GM19468 (cell line): ENCODE measurements around the gene KRTAP13-3.

ENCODE experiments used
- ATAC-seq: cut with Tn5 transposase; IDR thresholded peaks from one replicate; pipeline ENCODE4 v1.9.1; 2021; ENCODE audit warnings: mild to moderate bottlenecking, moderate library complexity, moderate number of reproducible peaks; ENCODE audit not compliant: unreplicated experiment; ENCODE audit errors: extremely low read depth

KRTAP13-3 gene

DNA sequence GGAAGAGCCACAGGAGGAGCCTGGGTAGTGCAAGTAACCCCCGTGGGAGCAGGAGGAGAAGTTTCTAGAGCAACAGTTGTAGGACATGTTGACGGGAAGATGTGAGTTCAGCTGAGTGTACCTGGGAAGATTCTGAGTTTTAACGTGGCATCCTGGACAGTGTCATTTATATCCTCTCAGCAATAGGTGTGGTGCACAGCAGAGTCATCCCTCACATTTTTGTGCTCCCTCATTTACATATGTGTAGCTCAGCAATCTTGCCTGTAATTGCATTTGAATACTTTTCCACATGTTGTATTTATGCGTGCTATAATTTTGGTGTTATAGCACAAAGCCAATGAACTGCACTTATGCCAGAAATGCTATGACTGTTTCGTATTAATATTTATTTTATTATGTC, at the start of gene KRTAP13-3:
KRTAP13-3 (minus strand) TSS at position 101 of the 400 bp plus-strand sequence; CDS start at position 87, 14 bp downstream.
- no peak for ATAC-seq

- ATAC-seq: no peak
Measured at GRCh38 chr21:30468900-30469714, 43.4 kb upstream of the KRTAP13-3 start.

DNA sequence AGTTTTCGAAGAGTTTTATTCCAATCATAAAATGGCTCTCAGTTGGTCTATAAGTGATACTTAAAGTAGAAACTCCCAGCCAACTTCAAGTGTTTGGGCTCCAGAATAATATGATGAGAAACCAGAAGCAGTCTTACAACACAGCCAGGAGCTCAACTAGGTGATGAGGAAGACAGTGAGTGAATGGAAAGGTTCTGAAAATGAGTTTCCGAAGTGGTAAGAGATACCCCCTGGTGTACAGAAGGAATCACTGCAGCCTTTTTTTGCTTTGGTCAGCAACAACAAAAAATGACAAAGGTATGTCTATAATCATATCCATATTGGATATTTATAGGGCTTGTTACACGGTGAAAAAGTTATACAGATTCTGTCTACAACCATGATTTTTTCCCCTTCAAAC, 38.0 kb upstream of the KRTAP13-3 start:
- no peak for ATAC-seq

- no peak for ATAC-seq
Measured at GRCh38 chr21:30448514-30448913, 22.8 kb upstream of the KRTAP13-3 start.

- no peak for ATAC-seq
Measured at GRCh38 chr21:30447056-30447455, 21.3 kb upstream of the KRTAP13-3 start.

GRCh38 chr21:30444204-30444603, 18.5 kb upstream of the KRTAP13-3 start:
- no peak for ATAC-seq

DNA sequence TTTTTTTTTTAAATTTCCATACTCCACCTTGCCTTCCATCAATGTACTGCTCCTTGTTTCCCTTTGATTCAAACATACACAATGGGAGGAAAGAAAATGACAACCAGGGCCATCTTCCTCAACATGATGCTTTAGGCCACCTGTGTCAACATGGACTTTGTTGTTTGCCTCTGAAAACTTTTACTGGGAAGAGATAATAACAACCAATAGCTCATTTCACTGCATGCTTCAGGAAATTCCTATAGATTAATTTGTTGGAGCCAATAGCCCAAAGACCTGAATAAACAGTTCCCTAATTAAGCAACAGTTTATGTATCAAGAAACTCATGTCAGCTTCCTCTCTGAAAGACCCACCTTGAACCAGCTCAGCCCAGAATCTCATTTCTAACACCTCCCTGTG, 17.5 kb upstream of the KRTAP13-3 start:
- no peak for ATAC-seq

DNA sequence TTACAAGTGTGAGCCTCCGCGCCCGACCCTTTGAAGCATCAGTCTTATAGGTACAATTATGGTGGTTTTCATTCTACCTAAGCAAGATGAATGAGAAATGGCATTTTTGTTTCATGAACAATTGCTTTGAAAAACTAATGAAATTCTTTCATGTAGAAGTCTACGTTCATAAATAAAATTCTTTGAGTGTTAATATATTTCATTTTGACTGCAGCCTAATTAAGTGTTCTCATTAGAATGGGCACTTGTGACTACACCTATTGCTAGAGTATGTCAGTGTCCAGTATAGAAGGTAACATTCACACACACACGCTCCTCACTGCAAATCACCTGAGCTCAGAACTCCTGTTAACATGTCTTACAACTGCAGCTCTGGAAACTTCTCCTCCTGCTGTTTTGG, 14.2 kb upstream of the KRTAP13-3 start, which contains the start of gene KRTAP15-1:
KRTAP15-1 (plus strand) TSS at position 301 of the 400 bp plus-strand sequence; CDS start at position 354, 53 bp downstream.
- ATAC-seq: no peak

DNA sequence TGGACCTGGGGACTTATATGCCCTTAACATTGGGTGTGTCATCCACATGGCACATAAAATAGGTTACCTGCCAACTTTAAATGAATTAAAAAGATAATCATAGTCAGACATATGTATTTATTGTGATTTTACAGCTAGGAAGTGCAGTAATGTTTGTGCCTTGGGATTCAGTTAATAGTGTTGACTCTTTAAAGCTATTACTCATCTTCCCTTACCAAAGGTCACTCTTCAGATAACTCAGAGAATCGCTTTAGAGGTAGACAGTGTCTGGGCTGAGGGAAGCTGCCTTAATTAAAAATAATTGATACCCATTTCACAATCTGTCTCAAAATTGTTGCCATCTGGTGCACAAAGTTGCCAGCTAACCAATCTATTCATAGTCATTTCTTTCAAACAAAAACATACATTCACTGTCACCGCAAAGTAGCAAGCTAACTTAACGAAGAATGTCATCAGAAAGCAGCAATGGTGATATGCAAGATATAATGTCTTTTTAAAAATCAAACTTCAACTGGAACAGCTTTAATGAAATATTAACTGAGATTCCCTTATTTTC, 11.4 kb upstream of the KRTAP13-3 start:
- no peak for ATAC-seq

DNA sequence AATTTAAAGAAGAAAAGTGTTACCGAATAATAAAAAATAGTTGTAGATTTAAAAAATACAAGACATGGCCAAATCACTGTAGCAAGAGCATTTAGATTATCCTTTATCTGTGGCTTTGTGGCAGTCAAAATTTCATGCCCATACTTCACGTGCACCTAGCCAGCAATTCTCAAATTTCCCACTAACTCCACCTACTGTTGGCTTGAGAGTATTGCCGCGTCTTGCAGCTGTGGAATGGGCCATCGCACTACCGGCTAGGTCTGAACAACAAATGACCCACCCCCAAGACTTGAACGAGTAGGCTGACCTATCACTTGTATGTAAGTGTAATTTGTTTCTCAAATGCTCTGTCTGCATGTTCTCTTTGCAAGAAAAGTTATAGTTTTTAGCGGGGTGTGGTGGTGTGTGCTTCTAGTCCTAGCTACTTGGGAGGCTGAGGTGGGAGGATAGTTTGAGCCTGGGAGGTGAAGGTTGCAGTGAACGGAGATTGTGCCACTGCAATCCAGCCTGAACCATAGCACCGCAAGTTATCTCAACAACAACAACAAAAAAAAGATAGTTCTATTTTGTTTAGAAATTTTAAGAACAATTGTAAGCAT, 8.4 kb upstream of the KRTAP13-3 start:
- no peak for ATAC-seq

GRCh38 chr21:30430170-30430655, 4.5 kb upstream of the KRTAP13-3 start, which contains the start of gene KRTAP13-4:
Gene KRTAP13-4, plus strand, starts transcription at chr21:30430220. Its CDS starts 56 bp downstream, at chr21:30430276.
- no peak for ATAC-seq

- no peak for ATAC-seq
Measured at GRCh38 chr21:30426731-30427130, 1.0 kb upstream of the KRTAP13-3 start.

DNA sequence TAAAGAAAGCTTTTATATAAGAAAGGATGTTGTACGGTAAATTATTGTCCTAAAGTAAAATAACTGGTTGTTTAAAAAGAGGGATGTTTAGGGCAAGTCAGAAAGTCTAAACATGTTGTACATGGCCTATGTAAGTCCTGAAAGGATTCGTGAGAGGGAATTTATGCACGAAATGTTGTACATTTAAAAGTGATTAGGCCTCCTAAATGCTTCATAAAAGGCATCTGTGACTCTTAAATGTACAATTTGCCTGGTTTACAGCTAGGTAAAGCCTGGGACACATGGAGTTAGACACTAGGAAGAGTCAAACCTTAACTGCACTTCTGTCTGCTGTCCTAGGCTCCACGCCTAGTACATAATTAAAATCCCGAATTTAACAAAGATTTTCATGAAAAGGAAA, 9.7 kb downstream of the KRTAP13-3 start:
- ATAC-seq: no peak

- ATAC-seq: no peak
Measured at GRCh38 chr21:30408782-30409494, 16.8 kb downstream of the KRTAP13-3 start.

GRCh38 chr21:30395731-30396130, 30.0 kb downstream of the KRTAP13-3 start, which contains the start of gene KRTAP13-1:
Gene KRTAP13-1, plus strand, starts transcription at chr21:30396031. Its CDS starts 56 bp downstream, at chr21:30396087.
- ATAC-seq: no peak

GRCh38 chr21:30391492-30392025, 34.2 kb downstream of the KRTAP13-3 start:
- ATAC-seq: no peak

- no peak for ATAC-seq
Measured at GRCh38 chr21:30382201-30382600, 43.5 kb downstream of the KRTAP13-3 start.
